EH (cell line): Measurements from ENCODE around the gene ZFP36.

Experiments
- DNase-seq: peaks from one replicate; pipeline ENCODE4 v3.0.0-alpha.2; 2015; ENCODE audit warnings: low read depth

Gene ZFP36

GRCh38 chr19:39419003-39419402, 12.4 kb downstream of the ZFP36 start:
- no peak for DNase-seq

GRCh38 chr19:39420769-39421168, 14.1 kb downstream of the ZFP36 start:
- no peak for DNase-seq

GRCh38 chr19:39422020-39422419, 15.4 kb downstream of the ZFP36 start:
- DNase-seq = no peak

- no peak for DNase-seq
Observed at GRCh38 chr19:39423258-39424086, 16.8 kb downstream of the ZFP36 start.

- no peak for DNase-seq
Observed at GRCh38 chr19:39424934-39425333, 18.3 kb downstream of the ZFP36 start.

- no peak for DNase-seq
Observed at GRCh38 chr19:39425744-39426143, 19.1 kb downstream of the ZFP36 start.

- DNase-seq = no peak
Observed at GRCh38 chr19:39426170-39426569, 19.5 kb downstream of the ZFP36 start.

- no peak for DNase-seq
Observed at GRCh38 chr19:39427707-39428106, 21.1 kb downstream of the ZFP36 start.

GRCh38 chr19:39428283-39429112, 21.9 kb downstream of the ZFP36 start:
- DNase-seq = peak; percentile 95

- DNase-seq = peak; percentile 81
Observed at GRCh38 chr19:39430675-39431593, 24.3 kb downstream of the ZFP36 start.

GRCh38 chr19:39432677-39433025, 26.0 kb downstream of the ZFP36 start:
- DNase-seq = no peak

GRCh38 chr19:39433480-39434079, 26.9 kb downstream of the ZFP36 start:
- no peak for DNase-seq

GRCh38 chr19:39434123-39435076, 27.8 kb downstream of the ZFP36 start:
- peak; percentile 23 for DNase-seq

- DNase-seq = peak; percentile 98
Observed at GRCh38 chr19:39435499-39436349, 29.1 kb downstream of the ZFP36 start, which contains the start of gene RPS16. TSS of gene RPS16 (minus strand) at chr19:39435949. CDS start at chr19:39435895, 54 bp downstream.

- no peak for DNase-seq
Observed at GRCh38 chr19:39436350-39436716, 29.7 kb downstream of the ZFP36 start.

GRCh38 chr19:39438270-39438934, 31.8 kb downstream of the ZFP36 start:
- DNase-seq = peak; percentile 67

- DNase-seq = peak; percentile 50
Observed at GRCh38 chr19:39444598-39445195, 38.0 kb downstream of the ZFP36 start.
